Erythroblast (primary cell): ENCODE results near the gene TCF7.

Source experiments
- GATA1 ChIP-seq: IDR thresholded peaks from 2 replicates; pipeline ENCODE4 v1.6.1; 2011; ENCODE audit warnings: low read depth, mild to moderate bottlenecking, control low read depth, low read length, moderate library complexity
- POLR2A ChIP-seq: IDR thresholded peaks from 2 replicates; pipeline ENCODE4 v1.6.1; 2011; ENCODE audit warnings: mild to moderate bottlenecking, low read length

DNA sequence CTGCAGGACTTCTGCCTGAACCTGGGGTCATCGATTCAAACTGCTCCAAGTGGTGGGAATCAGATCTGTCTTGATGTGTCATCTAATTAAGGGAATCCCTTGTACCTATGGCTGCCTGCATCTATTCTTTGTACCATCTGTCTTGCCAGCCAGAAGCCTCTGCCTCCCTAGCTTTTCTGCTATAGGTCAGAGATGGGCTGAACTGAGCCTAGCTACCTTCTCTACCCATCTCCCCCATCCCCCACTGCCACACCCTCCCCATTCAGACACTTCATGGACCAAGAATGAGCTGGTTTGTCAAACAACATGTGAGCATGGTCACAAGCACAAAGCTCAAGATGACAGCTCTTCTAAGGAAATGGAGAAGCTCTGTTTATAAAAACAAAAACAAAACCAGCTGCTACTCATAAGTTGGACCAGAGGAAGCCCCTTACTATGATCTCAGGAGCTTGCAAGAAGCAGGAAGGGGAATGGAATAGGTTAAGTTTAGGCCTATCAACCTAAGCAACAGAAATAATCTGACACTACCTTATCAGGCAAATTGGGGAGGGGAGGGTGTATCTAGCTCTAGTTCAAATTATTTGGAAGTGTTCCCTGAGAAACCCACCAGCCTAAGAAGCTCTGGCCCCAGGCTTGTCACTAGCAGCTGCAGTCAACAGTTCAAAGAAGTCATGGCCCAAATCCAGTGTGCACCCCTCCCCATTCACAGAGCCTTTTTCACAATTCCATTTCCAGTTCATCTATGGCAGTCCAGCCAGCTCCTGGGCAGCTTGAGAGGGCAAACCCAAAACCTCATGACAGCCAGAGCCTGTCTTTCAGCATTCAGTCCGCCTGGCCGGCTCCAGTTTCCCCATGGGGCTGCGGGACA lies 32.4 kb downstream of the TCF7 start:
- TF ChIP-seq POLR2A (no peak), GATA1 (no peak)
